ENCODE results near the gene ACYP1. TPM values are rescaled to one million over a fixed set of nuclear protein-coding genes. Genes with fewer than 3 reads are reported as not detected.

Gene ACYP1
- total and polyA plus RNA-seq, 2 of the 13 experiments (the other 11 are each of a cell fraction or from before 2014, with no cell fraction given): 9.7 to 22.4 TPM

GRCh38 chr14:75069121-75069810 is 5.4 kb upstream of the ACYP1 start, which contains the start of gene ZC2HC1C (continued):
- no peak for TF ChIP-seq ZNF646 (CRISPR knock-in tag; IDR thresholded peaks at IDR 0.05)
- TF ChIP-seq FOXA3 (CRISPR knock-in tag; IDR thresholded peaks at IDR 0.05): no peak; the same call in 1 of the 2 replicates
- peak; percentile 66; the same call in 1 of the 2 replicates for TF ChIP-seq ZBTB10 (CRISPR knock-in tag; IDR thresholded peaks at IDR 0.05; ENCODE audit: borderline replicate concordance)
- TF ChIP-seq ZNF883 (CRISPR knock-in tag; IDR thresholded peaks at IDR 0.05; ENCODE audit: not compliant biosample characterization): peak; percentile 17
- TF ChIP-seq EP300 (IDR thresholded peaks at IDR 0.05; ENCODE audit: low read depth in 2 of 2, low read length in 2 of 2): 0 out of 4 replicates have a peak, but pooled peaks of 1 of the 2 experiments have one; percentile 15
- TF ChIP-seq EP300 (CRISPR knock-in tag; IDR thresholded peaks at IDR 0.05; ENCODE audit: borderline replicate concordance): no peak
- TF ChIP-seq ZNF337 (CRISPR knock-in tag; IDR thresholded peaks at IDR 0.05; ENCODE audit: borderline replicate concordance, low read depth): no peak
- TF ChIP-seq KLF12 (CRISPR knock-in tag; IDR thresholded peaks at IDR 0.05; ENCODE audit: borderline replicate concordance): peak; percentile 98
- no peak for TF ChIP-seq HNRNPUL1 (IDR thresholded peaks at IDR 0.05; ENCODE audit: low read depth, low read length)
- TF ChIP-seq ZNF605 (CRISPR knock-in tag; IDR thresholded peaks at IDR 0.05): peak; percentile 90
- peak; percentile 46; the same call in 1 of the 2 replicates for TF ChIP-seq PRDM10 (CRISPR knock-in tag; IDR thresholded peaks at IDR 0.05; ENCODE audit: low read depth)
- no peak for TF ChIP-seq HES4 (CRISPR knock-in tag; IDR thresholded peaks at IDR 0.05; ENCODE audit: borderline replicate concordance)
- TF ChIP-seq ZNF225 (CRISPR knock-in tag; IDR thresholded peaks at IDR 0.05): no peak
- no peak; the same call in 1 of the 2 replicates for TF ChIP-seq ELF1 (CRISPR knock-in tag; IDR thresholded peaks at IDR 0.05)
- TF ChIP-seq ZNF136 (CRISPR knock-in tag; IDR thresholded peaks at IDR 0.05; ENCODE audit: low read depth): peak; percentile 54
- 0 out of 2 replicates have a peak, but pooled peaks have one; percentile 72 for TF ChIP-seq HOXA5 (CRISPR knock-in tag; IDR thresholded peaks at IDR 0.05)

Measured in HepG2 (cell line).